DMS114 treated with DMSO at 0.1 percent for 48 hours (cell line): ENCODE results near the gene NCK2.

Experiments
- DNase-seq: peaks from one replicate; lab custom pipeline; 2025; ENCODE audit not compliant: unreplicated experiment; lab: John Stamatoyannopoulos, UW

The NCK2 gene

GRCh38 chr2:105789745-105790460 lies 45.2 kb downstream of the NCK2 start:
- no peak for DNase-seq

- no peak for DNase-seq
These were observed 45.9 kb downstream of the NCK2 start for GRCh38 chr2:105790461-105791149.

GRCh38 chr2:105791229-105791628 lies 46.5 kb downstream of the NCK2 start:
- no peak for DNase-seq

- no peak for DNase-seq
These were observed 47.8 kb downstream of the NCK2 start for GRCh38 chr2:105792561-105792960.

GRCh38 chr2:105793196-105793975 lies 48.7 kb downstream of the NCK2 start:
- no peak for DNase-seq

GRCh38 chr2:105794926-105795574 lies 50.3 kb downstream of the NCK2 start:
- no peak for DNase-seq

- DNase-seq, result no peak
These were observed 50.8 kb downstream of the NCK2 start for GRCh38 chr2:105795575-105795934.

- no peak for DNase-seq
These were observed 51.5 kb downstream of the NCK2 start for GRCh38 chr2:105796131-105796638.

- no peak for DNase-seq
These were observed 52.1 kb downstream of the NCK2 start for GRCh38 chr2:105796791-105797190.

- DNase-seq, result no peak
These were observed 52.6 kb downstream of the NCK2 start for GRCh38 chr2:105797298-105797819.

GRCh38 chr2:105798595-105798994 lies 53.9 kb downstream of the NCK2 start:
- no peak for DNase-seq

- DNase-seq, result no peak
These were observed 55.5 kb downstream of the NCK2 start for GRCh38 chr2:105800036-105800713.

- no peak for DNase-seq
These were observed 56.4 kb downstream of the NCK2 start for GRCh38 chr2:105800953-105801635.

- DNase-seq, result no peak
These were observed 57.2 kb downstream of the NCK2 start for GRCh38 chr2:105801961-105802360.

GRCh38 chr2:105802587-105802986 lies 57.9 kb downstream of the NCK2 start:
- no peak for DNase-seq

GRCh38 chr2:105803337-105803736 lies 58.6 kb downstream of the NCK2 start:
- DNase-seq, result no peak

GRCh38 chr2:105803773-105804172 lies 59.1 kb downstream of the NCK2 start:
- DNase-seq, result no peak

GRCh38 chr2:105804266-105804665 lies 59.6 kb downstream of the NCK2 start:
- no peak for DNase-seq

GRCh38 chr2:105806996-105807395 lies 62.3 kb downstream of the NCK2 start:
- no peak for DNase-seq
